HEK293T (cell line): ENCODE measurements around the gene PCDHB6.
"Not testable (repeated sequence)": the region's sequence is repeated elsewhere in the genome, so short reads cannot be mapped to it uniquely, and the experiment has no call there.

Experiments used
- ARNT ChIP-seq: fragments of 450-650 bp; IDR thresholded peaks from 2 replicates; pipeline ENCODE4 v1.6.1; 2017; ENCODE audit warnings: mild to moderate bottlenecking
- ELF4 ChIP-seq: fragments of 450-650 bp; IDR thresholded peaks from 2 replicates; pipeline ENCODE4 v1.6.1; 2017; ENCODE audit warnings: antibody characterized with exemption
- FOXM1 ChIP-seq: fragments of 450-650 bp; IDR thresholded peaks from 2 replicates; pipeline ENCODE4 v1.6.1; 2017; ENCODE audit warnings: mild to moderate bottlenecking, borderline replicate concordance
- L3MBTL2 ChIP-seq: fragments of 450-650 bp; conservative IDR thresholded peaks from 2 replicates; pipeline ENCODE4 v1.6.1; 2016; ENCODE audit warnings: mild to moderate bottlenecking
- LEF1 ChIP-seq: fragments of 450-650 bp; IDR thresholded peaks from 2 replicates; pipeline ENCODE4 v1.6.1; 2017; ENCODE audit warnings: mild to moderate bottlenecking, borderline replicate concordance
- NFRKB ChIP-seq: fragments of 450-650 bp; IDR thresholded peaks from 2 replicates; pipeline ENCODE4 v1.6.1; 2016; ENCODE audit warnings: mild to moderate bottlenecking, moderate library complexity
- PKNOX1 ChIP-seq: fragments of 450-650 bp; IDR thresholded peaks from 2 replicates; pipeline ENCODE4 v1.6.1; 2016
- SP1 ChIP-seq: fragments of 450-650 bp; IDR thresholded peaks from 2 replicates; pipeline ENCODE4 v1.6.1; 2017

- not testable (repeated sequence) for TF ChIP-seq ELF4, ARNT, L3MBTL2, FOXM1, SP1, NFRKB, LEF1, PKNOX1
Measured at GRCh38 chr5:141157901-141158300, 8.0 kb downstream of the PCDHB6 start.
